Brain microvascular endothelial cell (primary cell): ENCODE measurements around the gene CPZ.
"Not testable (repeated sequence)": the region's sequence is repeated elsewhere in the genome, so short reads cannot be mapped to it uniquely, and the experiment has no call there.

ENCODE experiments used
- DNase-seq: peaks from one replicate; pipeline ENCODE4 v3.0.0-alpha.2; 2020
- H3K27ac ChIP-seq: fragments of 250-450 bp; sonication (Bioruptor Pico); 2 replicates; pipeline ENCODE4 v1.5.1; 2020; ENCODE audit warnings: mild to moderate bottlenecking, moderate library complexity
- H3K27me3 ChIP-seq: fragments of 250-450 bp; sonication (Bioruptor Pico); replicated peaks from 2 replicates; pipeline ENCODE4 v1.5.1; 2020; ENCODE audit warnings: mild to moderate bottlenecking
- H3K36me3 ChIP-seq: fragments of 250-450 bp; sonication (Bioruptor Pico); replicated peaks from 2 replicates; pipeline ENCODE4 v1.5.1; 2020; ENCODE audit warnings: mild to moderate bottlenecking
- H3K4me3 ChIP-seq: 2 replicates; pipeline ENCODE4 v1.5.1; 2011; ENCODE audit warnings: low read depth, mild to moderate bottlenecking, control low read depth, low read length, moderate library complexity
- CTCF ChIP-seq: IDR thresholded peaks from 2 replicates; pipeline ENCODE4 v1.5.1; 2011; ENCODE audit warnings: low read depth, mild to moderate bottlenecking, moderate library complexity, low read length, control low read depth, inconsistent platforms; ENCODE audit errors: missing control alignments
- in situ Hi-C: cut with HindIII; loops from 2 replicates; pipeline ENCODE4 v1.10.0; 2017; ENCODE audit warnings: low sequenced_read_pairs, low pct_ligation_motif_present

CPZ gene

GRCh38 chr4:8570201-8570600, 22.4 kb upstream of the CPZ start:
- TF ChIP-seq CTCF: no peak
- Histone ChIP-seq H3K27ac (no peak overlapping the region), H3K36me3 (no peaks in the 10 kb centered on the region), H3K4me3 (no peak overlapping the region), H3K27me3 (peaks cover 2% of the 10 kb centered on the region)
- in situ Hi-C loops: no loop called here
- no peak for DNase-seq

GRCh38 chr4:8571702-8572685, 20.6 kb upstream of the CPZ start:
- in situ Hi-C loops: no loop called here
- H3K27me3 ChIP-seq: peaks cover 5% of the 10 kb centered on the region
- no peaks in the 10 kb centered on the region for H3K36me3 ChIP-seq
- no peak for DNase-seq
- no peak for TF ChIP-seq CTCF
- H3K4me3 ChIP-seq: no peak overlapping the region
- no peak overlapping the region for H3K27ac ChIP-seq

- no peak for DNase-seq
- Histone ChIP-seq H3K4me3 (no peak overlapping the region), H3K36me3 (no peaks in the 10 kb centered on the region), H3K27me3 (peaks cover 12% of the 10 kb centered on the region), H3K27ac (no peak overlapping the region)
- in situ Hi-C loops: no loop called here
- TF ChIP-seq CTCF: no peak
These were observed 19.3 kb upstream of the CPZ start for GRCh38 chr4:8573266-8573665.

GRCh38 chr4:8574796-8575370, 17.7 kb upstream of the CPZ start:
- Histone ChIP-seq H3K4me3 (no peak overlapping the region), H3K36me3 (no peaks in the 10 kb centered on the region), H3K27me3 (peaks cover 16% of the 10 kb centered on the region), H3K27ac (no peak overlapping the region)
- no peak for DNase-seq
- no peak for TF ChIP-seq CTCF
- in situ Hi-C loops: no loop called here

- no peak for DNase-seq
- H3K36me3 ChIP-seq: no peaks in the 10 kb centered on the region
- H3K27me3 ChIP-seq: peaks cover 19% of the 10 kb centered on the region
- no peak overlapping the region for H3K4me3 ChIP-seq
- in situ Hi-C loops: no loop called here
- H3K27ac ChIP-seq: no peak overlapping the region
- no peak for TF ChIP-seq CTCF
These were observed 17.1 kb upstream of the CPZ start for GRCh38 chr4:8575457-8575856.

- DNase-seq, H3K36me3 ChIP-seq, in situ Hi-C loops, H3K27ac ChIP-seq, H3K4me3 ChIP-seq: not testable (repeated sequence)
- peaks cover 29% of the 10 kb centered on the region for H3K27me3 ChIP-seq
These were observed 16.0 kb upstream of the CPZ start for GRCh38 chr4:8576591-8576990.
